ENCODE results near the gene KCTD4. TPM values are rescaled to one million over a fixed set of nuclear protein-coding genes. Genes with fewer than 3 reads are reported as not detected.

The KCTD4 gene
- polyA plus RNA-seq, 1 experiment = 0.14 TPM

DNA sequence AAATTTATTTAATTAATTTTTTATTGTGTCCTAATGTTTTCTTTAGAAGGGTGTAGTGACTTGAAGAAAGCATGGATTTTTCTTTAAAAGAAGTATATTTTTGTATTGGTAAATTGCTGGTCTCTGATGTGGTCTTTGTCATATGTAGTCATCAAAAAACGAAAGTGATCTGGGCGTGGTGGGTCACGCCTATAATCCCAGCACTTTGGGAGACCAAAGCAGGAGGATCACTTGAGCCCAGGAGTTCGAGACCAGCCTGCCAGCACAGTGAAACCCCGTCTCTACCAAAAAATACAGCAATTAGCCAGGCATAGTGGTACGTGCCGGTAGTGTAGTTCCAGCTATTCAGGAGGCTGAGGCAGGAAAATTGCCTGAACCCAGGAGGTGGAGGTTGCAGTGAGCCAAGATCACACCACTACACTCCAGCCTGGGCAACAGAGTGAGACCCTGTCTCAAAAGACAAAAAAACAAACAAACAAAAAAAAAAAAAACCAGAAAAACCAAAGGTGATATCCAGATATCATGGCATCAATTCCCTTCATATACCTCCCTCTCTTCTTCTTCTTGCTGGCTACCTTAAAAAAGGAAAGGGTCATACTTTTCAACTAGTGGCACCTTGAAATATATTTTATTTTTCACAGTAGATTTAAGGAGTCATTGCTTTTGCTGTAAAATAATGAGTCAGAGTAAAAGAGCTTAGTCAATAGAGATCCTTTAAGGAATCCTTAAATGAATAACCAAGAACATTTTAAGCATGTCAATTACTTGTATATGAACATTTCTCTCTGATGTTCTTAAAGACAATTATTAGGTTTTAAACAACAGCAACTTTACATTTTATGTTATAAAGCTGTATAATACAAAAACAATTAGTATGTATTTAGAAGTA lies 19.9 kb downstream of the KCTD4 start:
- ChIA-PET CTCF (interaction anchor here (1.2 kb wide), 1 partner anchor 12 kb away, joined by 3 read pairs; no protein-coding TSS in a partner anchor), POLR2A (no interaction called here)
- Histone ChIP-seq H3K4me3 (ENCODE audit: low read depth, low read length) (no peak overlapping the region), H3K9me3 (ENCODE audit: control insufficient read depth, insufficient read depth, low read length) (no peaks in the 10 kb centered on the region), H3K27ac (ENCODE audit: low read depth, low read length) (no peak overlapping the region), H3K27me3 (ENCODE audit: control insufficient read depth, insufficient read depth, low read length) (no peaks in the 10 kb centered on the region)
- DNase-seq (ENCODE audit: low read depth, low spot score) = no peak
- TF ChIP-seq, protein P1, sequence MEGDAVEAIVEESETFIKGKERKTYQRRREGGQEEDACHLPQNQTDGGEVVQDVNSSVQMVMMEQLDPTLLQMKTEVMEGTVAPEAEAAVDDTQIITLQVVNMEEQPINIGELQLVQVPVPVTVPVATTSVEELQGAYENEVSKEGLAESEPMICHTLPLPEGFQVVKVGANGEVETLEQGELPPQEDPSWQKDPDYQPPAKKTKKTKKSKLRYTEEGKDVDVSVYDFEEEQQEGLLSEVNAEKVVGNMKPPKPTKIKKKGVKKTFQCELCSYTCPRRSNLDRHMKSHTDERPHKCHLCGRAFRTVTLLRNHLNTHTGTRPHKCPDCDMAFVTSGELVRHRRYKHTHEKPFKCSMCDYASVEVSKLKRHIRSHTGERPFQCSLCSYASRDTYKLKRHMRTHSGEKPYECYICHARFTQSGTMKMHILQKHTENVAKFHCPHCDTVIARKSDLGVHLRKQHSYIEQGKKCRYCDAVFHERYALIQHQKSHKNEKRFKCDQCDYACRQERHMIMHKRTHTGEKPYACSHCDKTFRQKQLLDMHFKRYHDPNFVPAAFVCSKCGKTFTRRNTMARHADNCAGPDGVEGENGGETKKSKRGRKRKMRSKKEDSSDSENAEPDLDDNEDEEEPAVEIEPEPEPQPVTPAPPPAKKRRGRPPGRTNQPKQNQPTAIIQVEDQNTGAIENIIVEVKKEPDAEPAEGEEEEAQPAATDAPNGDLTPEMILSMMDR (IDR thresholded peaks at IDR 0.05; ENCODE audit: low read depth, low read length) = no peak

DNA sequence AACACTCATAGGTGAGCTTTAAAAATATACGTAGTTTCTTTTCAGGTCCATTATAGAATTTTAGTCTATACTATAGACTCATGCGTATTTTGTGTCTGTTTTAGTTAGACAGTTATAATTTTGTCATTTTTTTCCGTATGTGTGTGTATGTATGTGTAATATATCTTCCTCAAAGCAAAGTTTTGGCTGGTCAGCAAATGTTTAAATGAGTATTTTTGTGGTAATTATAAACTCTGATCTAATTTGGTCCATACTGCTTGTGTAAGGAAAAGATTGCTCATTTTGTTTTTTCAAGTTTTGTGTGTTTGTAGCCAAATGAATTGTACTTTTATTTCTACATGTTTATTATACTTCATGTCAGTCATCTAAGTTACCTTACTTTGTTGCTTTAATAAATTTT lies 20.5 kb downstream of the KCTD4 start:
- ChIA-PET POLR2A (no interaction called here), CTCF (no interaction called here)
- DNase-seq (ENCODE audit: low read depth, low spot score) = no peak
- no peaks in the 10 kb centered on the region for H3K27me3 ChIP-seq (ENCODE audit: control insufficient read depth, insufficient read depth, low read length)
- TF ChIP-seq, protein P1 (IDR thresholded peaks at IDR 0.05; ENCODE audit: low read depth, low read length) = no peak
- H3K4me3 ChIP-seq (ENCODE audit: low read depth, low read length) = no peak overlapping the region
- H3K27ac ChIP-seq (ENCODE audit: low read depth, low read length) = no peak overlapping the region
- H3K9me3 ChIP-seq (ENCODE audit: control insufficient read depth, insufficient read depth, low read length) = no peaks in the 10 kb centered on the region

DNA sequence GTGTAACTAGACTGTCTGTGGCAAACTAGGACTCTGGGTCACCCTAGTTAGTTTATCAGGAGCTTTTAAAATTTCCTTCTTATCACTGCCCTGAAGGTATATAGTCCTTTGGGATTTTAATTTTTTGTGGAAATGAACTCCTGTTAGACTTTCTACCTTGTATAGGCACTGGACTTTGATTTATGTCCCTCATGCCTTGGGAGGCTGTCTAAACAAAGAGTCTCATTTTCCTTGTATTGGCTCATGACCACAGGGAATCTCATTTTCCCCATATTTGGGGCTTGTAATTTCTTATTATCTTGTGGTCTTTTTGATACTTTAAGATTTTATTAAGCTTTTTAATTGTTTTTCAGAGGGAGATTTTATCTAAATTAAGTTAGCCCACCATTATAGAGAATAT lies 21.4 kb downstream of the KCTD4 start:
- H3K9me3 ChIP-seq (ENCODE audit: control insufficient read depth, insufficient read depth, low read length) = no peaks in the 10 kb centered on the region
- TF ChIP-seq, protein P1 (IDR thresholded peaks at IDR 0.05; ENCODE audit: low read depth, low read length) = no peak
- no peak for DNase-seq (ENCODE audit: low read depth, low spot score)
- H3K4me3 ChIP-seq (ENCODE audit: low read depth, low read length) = no peak overlapping the region
- H3K27ac ChIP-seq (ENCODE audit: low read depth, low read length) = peak overlapping the region; percentile 82
- CTCF ChIA-PET = interaction anchor here (0.5 to 0.9 kb wide), 2 partner anchors 14 to 132 kb away, joined by 3 read pairs; no protein-coding TSS in a partner anchor
- H3K27me3 ChIP-seq (ENCODE audit: control insufficient read depth, insufficient read depth, low read length) = no peaks in the 10 kb centered on the region
- POLR2A ChIA-PET = interaction anchor here (0.6 to 1.5 kb wide), 4 partner anchors 11 to 401 kb away, joined by 3 to 6 read pairs (median 4); no protein-coding TSS in a partner anchor

DNA sequence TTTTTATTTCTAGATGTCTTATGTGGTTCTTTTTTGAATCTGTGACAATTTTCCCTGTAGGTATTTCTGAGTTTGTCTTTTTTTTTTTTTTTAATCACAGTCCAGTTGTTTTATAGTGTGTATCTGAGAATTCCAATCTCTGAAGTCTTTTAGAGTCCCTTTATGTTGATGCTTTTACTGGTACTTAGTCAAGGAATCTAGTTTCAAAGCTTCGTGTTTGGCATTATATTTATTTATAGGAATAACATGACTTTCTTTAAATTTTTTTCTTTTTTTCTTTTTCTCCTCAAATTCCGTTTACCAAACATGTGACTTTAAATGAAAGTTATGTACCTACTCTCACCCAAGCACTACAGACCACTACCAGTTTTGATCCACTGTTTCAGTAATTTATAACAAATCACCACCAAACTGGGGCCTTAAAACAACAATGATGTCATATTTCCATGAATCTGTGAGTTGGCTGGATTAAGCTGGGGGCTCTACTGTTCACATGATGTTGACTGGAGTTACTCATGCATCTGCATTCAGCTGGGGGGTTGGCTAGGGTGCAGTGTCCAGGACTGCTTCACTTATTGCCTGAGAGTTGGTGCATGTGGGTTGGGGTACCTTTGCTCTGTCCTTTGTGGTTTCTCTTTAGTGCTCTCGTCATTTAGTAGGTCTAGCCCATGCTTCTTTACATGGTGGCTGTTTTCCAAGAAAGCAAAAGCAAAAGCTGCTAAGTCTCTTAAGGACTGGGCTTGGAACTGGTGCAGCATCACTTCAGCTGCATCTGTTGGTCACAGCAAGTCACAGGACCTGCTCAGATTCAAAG lies 22.3 kb downstream of the KCTD4 start:
- DNase-seq (ENCODE audit: low read depth, low spot score) = peak; percentile 72
- CTCF ChIA-PET = interaction anchor here (0.5 to 0.9 kb wide), 2 partner anchors 11 to 132 kb away, joined by 3 to 4 read pairs; no protein-coding TSS in a partner anchor
- H3K4me3 ChIP-seq (ENCODE audit: low read depth, low read length) = peak overlapping the region; percentile 25
- POLR2A ChIA-PET = interaction anchor here (0.6 to 1.5 kb wide), 4 partner anchors 10 to 400 kb away, joined by 3 to 6 read pairs (median 4); no protein-coding TSS in a partner anchor
- H3K27ac ChIP-seq (ENCODE audit: low read depth, low read length) = peak overlapping the region; percentile 82
- TF ChIP-seq, protein P1 (IDR thresholded peaks at IDR 0.05; ENCODE audit: low read depth, low read length) = no peak
- no peaks in the 10 kb centered on the region for H3K9me3 ChIP-seq (ENCODE audit: control insufficient read depth, insufficient read depth, low read length)
- no peaks in the 10 kb centered on the region for H3K27me3 ChIP-seq (ENCODE audit: control insufficient read depth, insufficient read depth, low read length)
